MCF 10A (cell line): Measurements from ENCODE around the gene IL34. TPM values are rescaled to one million over a fixed set of nuclear protein-coding genes. Genes with fewer than 3 reads are reported as not detected.

Experiments
- BruUV-seq: library from RNA; stranded (reverse); fragments of 400-500 nt; replicated peaks from 2 replicates; lab custom pipeline; 2021; lab: Mats Ljungman, UMichigan
- CTCF ChIA-PET: fragments of 300-600 bp; sonication (Branson Sonifier 250); formaldehyde crosslinking; extraction: SDS; loops from one replicate; lab custom pipeline; 2021; ENCODE audit warnings: antibody characterized with exemption, inconsistent platforms; lab: Yijun Ruan, JAX
- POLR2A ChIA-PET: fragments of 300-600, 350-650 bp; sonication (Branson Sonifier 250); formaldehyde crosslinking; extraction: SDS; loops from one replicate; lab custom pipeline; 2020; ENCODE audit warnings: antibody characterized with exemption, inconsistent platforms; lab: Yijun Ruan, JAX
- DNase-seq: peaks from one replicate; pipeline ENCODE4 v3.0.0-alpha.2; 2018; ENCODE audit not compliant: unreplicated experiment
- H3K27ac Mint-ChIP-seq: one replicate; pipeline ENCODE4 v1.8.0; 2022; ENCODE audit warnings: mild to moderate bottlenecking, low read depth, mixed read lengths; ENCODE audit not compliant: unreplicated experiment
- H3K27me3 Mint-ChIP-seq: one replicate; pipeline ENCODE4 v1.8.0; 2022; ENCODE audit warnings: mixed read lengths; ENCODE audit not compliant: insufficient read depth, unreplicated experiment
- H3K36me3 Mint-ChIP-seq: one replicate; pipeline ENCODE4 v1.8.0; 2022; ENCODE audit warnings: mild to moderate bottlenecking, moderate library complexity, mixed read lengths; ENCODE audit not compliant: insufficient read depth, unreplicated experiment
- H3K4me1 Mint-ChIP-seq: one replicate; pipeline ENCODE4 v1.8.0; 2022; ENCODE audit warnings: mixed read lengths; ENCODE audit not compliant: insufficient read depth, unreplicated experiment
- H3K4me3 Mint-ChIP-seq: one replicate; pipeline ENCODE4 v1.8.0; 2022; ENCODE audit warnings: mild to moderate bottlenecking, moderate library complexity, mixed read lengths; ENCODE audit not compliant: unreplicated experiment
- H3K9me3 Mint-ChIP-seq: one replicate; pipeline ENCODE4 v1.8.0; 2022; ENCODE audit warnings: mixed read lengths; ENCODE audit not compliant: unreplicated experiment
- intact Hi-C: fragments of 100-400 bp; cut with micrococcal nuclease; formaldehyde crosslinking; loops from 2 replicates; pipeline ENCODE4 v1.14.1; 2022
- total RNA-seq: library from RNA; stranded (reverse); gene quantifications from 2 replicates; pipeline ENCODE4 v1.2.3, GENCODE V29; 2022
- TF ChIP-seq, protein P1 (sequence below): fragments of 200-600 bp; IDR thresholded peaks from one replicate; pipeline ENCODE4 v1.8.0; 2022; ENCODE audit warnings: antibody characterized with exemption, mild to moderate bottlenecking; ENCODE audit not compliant: unreplicated experiment

IL34 gene
- total RNA-seq, 1 experiment from 2014 or later = not detected

DNA sequence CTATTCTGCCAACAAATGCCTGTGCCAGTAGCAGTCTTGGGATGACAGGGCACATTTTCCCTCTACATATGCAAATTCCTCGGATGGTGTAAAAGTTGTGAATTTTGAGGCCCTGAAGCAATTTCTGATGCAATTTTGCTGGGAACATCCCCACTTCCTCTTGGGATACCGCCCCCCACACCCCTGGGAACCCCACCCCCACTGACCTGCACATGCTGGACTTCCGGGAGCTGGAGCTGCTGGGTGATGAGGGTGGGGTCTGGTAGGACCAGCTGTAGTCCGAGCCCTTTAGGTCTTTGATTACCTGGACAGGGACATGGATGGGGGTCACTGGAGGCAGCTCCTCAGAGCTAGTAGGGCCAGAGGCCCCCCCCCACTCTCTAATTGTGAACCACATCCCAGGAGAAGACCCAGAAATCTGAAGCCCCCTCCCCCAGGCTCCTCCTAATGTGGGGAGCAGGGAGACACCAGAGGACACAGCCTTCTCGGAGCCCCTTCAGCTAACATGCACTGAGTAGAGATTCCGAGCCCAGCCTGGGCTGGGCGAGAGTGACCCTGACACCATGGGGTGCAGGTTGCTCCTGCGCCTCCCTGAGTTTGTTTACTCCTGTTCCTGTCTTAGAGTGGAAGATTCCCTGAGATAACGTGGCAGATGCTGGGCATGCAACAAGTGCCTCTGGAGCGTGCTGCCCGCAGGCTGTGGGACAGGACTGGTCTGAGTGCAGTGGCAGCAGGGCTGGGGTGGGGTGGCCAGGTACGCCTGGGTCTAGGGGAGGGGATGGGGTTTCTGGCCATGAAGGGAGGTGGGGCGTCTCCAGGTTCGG, 30.5 kb downstream of the IL34 start:
- DNase-seq = no peak
- ChIA-PET CTCF (interaction anchor here (0.6 to 10.5 kb wide), 2 partner anchors 93 to 143 kb away, joined by 3 to 121 read pairs; no protein-coding TSS in a partner anchor), POLR2A (no interaction called here)
- no peaks in the 10 kb centered on the region for H3K9me3 Mint-ChIP-seq
- H3K4me1 Mint-ChIP-seq = no peaks in the 10 kb centered on the region
- H3K36me3 Mint-ChIP-seq = peaks cover 66% of the 10 kb centered on the region
- BruUV-seq = no TSS peak
- intact Hi-C loops = no loop called here
- no peaks in the 10 kb centered on the region for H3K27me3 Mint-ChIP-seq
- TF ChIP-seq, protein P1, sequence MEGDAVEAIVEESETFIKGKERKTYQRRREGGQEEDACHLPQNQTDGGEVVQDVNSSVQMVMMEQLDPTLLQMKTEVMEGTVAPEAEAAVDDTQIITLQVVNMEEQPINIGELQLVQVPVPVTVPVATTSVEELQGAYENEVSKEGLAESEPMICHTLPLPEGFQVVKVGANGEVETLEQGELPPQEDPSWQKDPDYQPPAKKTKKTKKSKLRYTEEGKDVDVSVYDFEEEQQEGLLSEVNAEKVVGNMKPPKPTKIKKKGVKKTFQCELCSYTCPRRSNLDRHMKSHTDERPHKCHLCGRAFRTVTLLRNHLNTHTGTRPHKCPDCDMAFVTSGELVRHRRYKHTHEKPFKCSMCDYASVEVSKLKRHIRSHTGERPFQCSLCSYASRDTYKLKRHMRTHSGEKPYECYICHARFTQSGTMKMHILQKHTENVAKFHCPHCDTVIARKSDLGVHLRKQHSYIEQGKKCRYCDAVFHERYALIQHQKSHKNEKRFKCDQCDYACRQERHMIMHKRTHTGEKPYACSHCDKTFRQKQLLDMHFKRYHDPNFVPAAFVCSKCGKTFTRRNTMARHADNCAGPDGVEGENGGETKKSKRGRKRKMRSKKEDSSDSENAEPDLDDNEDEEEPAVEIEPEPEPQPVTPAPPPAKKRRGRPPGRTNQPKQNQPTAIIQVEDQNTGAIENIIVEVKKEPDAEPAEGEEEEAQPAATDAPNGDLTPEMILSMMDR = no peak
- H3K4me3 Mint-ChIP-seq = no peak overlapping the region
- peak overlapping the region; percentile 64 for H3K27ac Mint-ChIP-seq

DNA sequence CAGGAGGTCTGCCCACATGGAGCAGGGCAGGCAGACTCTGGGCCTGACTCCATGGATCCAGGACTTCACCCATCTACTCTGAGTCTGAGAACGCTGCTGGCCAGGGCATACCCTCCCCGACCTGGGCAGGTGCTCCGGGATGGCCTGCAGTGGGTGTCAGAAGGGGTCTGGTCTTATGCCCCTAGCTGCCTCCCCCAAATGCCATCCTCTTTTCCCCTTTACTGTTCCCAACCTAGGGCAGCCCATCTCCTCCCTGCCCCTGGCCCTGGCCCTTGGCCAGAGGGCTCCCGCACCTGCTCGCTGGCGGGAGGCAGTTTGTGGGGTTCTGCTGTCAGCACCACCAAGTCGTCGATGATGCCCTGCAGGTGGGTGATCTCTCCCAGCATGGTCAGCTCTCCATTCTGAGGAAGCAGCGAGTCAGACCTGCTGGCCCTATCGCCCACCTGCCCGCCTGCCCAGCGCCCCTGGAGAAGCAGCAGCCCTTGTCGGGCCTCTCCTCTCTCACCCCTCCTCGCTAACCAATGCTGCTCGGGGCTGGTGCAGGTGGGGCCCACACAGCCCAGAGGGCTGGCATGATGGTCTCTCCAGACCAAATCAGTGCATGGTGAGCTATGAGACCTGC, 31.3 kb downstream of the IL34 start:
- POLR2A ChIA-PET = no interaction called here

DNA sequence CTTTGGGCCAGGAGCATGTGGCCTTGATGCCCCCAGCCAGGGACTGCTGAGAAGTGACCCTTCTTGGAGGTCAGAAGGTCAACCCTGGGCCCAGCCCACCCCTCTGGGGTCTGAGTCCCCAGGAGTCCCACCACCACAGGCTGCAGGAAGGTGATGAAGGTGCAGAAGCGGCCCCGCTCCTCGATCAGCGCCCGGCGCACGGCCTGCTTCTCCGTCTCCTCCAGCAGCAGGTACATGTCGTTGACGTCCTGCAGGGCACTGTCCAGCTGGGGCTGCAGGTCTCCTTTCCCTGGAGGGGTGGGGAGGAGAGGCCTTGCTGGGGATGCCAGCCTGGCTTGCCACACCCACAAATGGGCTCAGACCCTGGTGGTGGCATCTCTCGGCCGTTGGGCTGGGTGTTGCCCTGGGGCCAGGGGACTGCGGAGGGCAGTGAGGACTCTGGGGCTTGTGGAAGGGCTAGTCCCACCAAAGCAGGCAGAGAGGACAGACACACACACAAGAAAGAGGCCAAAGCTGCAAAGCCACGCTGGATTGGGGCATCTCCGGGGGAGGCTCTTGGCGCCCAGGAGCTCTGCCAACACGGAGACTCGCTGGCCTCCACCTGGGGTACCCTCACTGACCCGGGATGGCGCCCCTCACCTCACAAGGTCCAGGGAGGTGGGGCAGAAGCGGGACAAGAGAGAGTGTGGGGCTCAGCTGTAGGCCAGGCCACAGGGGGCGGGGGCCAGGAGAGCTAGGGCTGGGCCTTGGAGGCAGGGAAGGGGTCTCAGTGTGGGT, 31.9 kb downstream of the IL34 start:
- H3K27ac Mint-ChIP-seq = no peak overlapping the region
- CTCF ChIA-PET = interaction anchor here (0.6 to 10.5 kb wide), 6 partner anchors 32 to 98 kb away, joined by 3 to 121 read pairs (median 4); no protein-coding TSS in a partner anchor
- no peaks in the 10 kb centered on the region for H3K27me3 Mint-ChIP-seq

More for the DNA sequence above, 31.3 kb downstream of the IL34 start:
- Mint-ChIP-seq H3K27me3 (no peaks in the 10 kb centered on the region), H3K36me3 (peaks cover 58% of the 10 kb centered on the region), H3K9me3 (no peaks in the 10 kb centered on the region), H3K4me1 (peaks cover 1% of the 10 kb centered on the region), H3K27ac (no peak overlapping the region), H3K4me3 (no peak overlapping the region)
- BruUV-seq = no TSS peak
- CTCF ChIA-PET = interaction anchor here (0.6 to 10.5 kb wide), 2 partner anchors 68 to 92 kb away, joined by 4 to 121 read pairs; no protein-coding TSS in a partner anchor
- TF ChIP-seq, protein P1 = no peak
- no peak for DNase-seq
- intact Hi-C loops = no loop called here

More for the DNA sequence above, 31.9 kb downstream of the IL34 start:
- Mint-ChIP-seq H3K4me3 (no peak overlapping the region), H3K9me3 (no peaks in the 10 kb centered on the region), H3K4me1 (peaks cover 5% of the 10 kb centered on the region), H3K36me3 (peaks cover 51% of the 10 kb centered on the region)
- TF ChIP-seq, protein P1 = no peak
- intact Hi-C loops = no loop called here
- no TSS peak for BruUV-seq
- no peak for DNase-seq
- POLR2A ChIA-PET = no interaction called here
